Transverse colon (tissue), 3 donors: ENCODE measurements around the gene ZNF407.

ENCODE experiments used
- CTCF ChIP-seq, 5 experiments: fragments of 200-600 bp in 3 of 5; fragments of 450-650 bp in 2 of 5; sonication (generic) in 3 of 5; IDR thresholded peaks; 1 replicate in 2 of 5; 2 replicates in 3 of 5; pipeline ENCODE4 v1.5.1; 2016 to 2017; ENCODE audit warnings: antibody characterized with exemption in 5 of 5, inconsistent platforms in 3 of 5, mild to moderate bottlenecking in 2 of 5, moderate library complexity in 1 of 5
- POLR2A ChIP-seq: fragments of 450-650 bp; IDR thresholded peaks from one replicate; pipeline ENCODE4 v1.6.1; 2016; ENCODE audit warnings: antibody characterized with exemption, mild to moderate bottlenecking, moderate library complexity

GRCh38 chr18:75107931-75108276 is 510.2 kb downstream of the ZNF407 start:
- no peak for TF ChIP-seq CTCF (IDR thresholded peaks at IDR 0.05)
- no peak for TF ChIP-seq POLR2A
